HepG2 (cell line): ENCODE measurements around the gene GFER. TPM values are rescaled to one million over a fixed set of nuclear protein-coding genes. Genes with fewer than 3 reads are reported as not detected.

ENCODE experiments used
- ARID4A ChIP-seq: sonication (generic); formaldehyde crosslinking; IDR thresholded peaks from 2 replicates; pipeline ENCODE4 v1.5.0; 2020; ENCODE audit warnings: mild to moderate bottlenecking, missing genetic modification reagents, borderline replicate concordance
- BHLHE40 ChIP-seq: IDR thresholded peaks from 2 replicates; pipeline ENCODE4 v1.6.1; 2011; ENCODE audit warnings: low read length, improper control_type of control experiment
- CENPX ChIP-seq: sonication (generic); formaldehyde crosslinking; IDR thresholded peaks from 2 replicates; pipeline ENCODE4 v1.9.0; 2021; ENCODE audit warnings: mild to moderate bottlenecking, missing genetic modification reagents, moderate library complexity
- CHD2 ChIP-seq: IDR thresholded peaks from 2 replicates; pipeline ENCODE4 v1.6.1; 2011; ENCODE audit warnings: low read depth, low read length, improper control_type of control experiment
- CHD4 ChIP-seq: fragments of 200-600 bp; sonication (generic); IDR thresholded peaks from 2 replicates; pipeline ENCODE4 v1.7.0; 2017; ENCODE audit warnings: mild to moderate bottlenecking, low read length, borderline replicate concordance
- ELK4 ChIP-seq: sonication (generic); formaldehyde crosslinking; IDR thresholded peaks from 2 replicates; pipeline ENCODE4 v1.9.0; 2021; ENCODE audit warnings: missing genetic modification reagents, borderline replicate concordance
- FOXA1 ChIP-seq, 2 experiments: fragments of 450-650 bp in 1 of 2; sonication (generic) in 1 of 2; formaldehyde crosslinking in 1 of 2; IDR thresholded peaks; 2 replicates each; pipeline versions ENCODE4 v1.4.0 to v1.6.1; 2016 to 2020; ENCODE audit warnings: missing genetic modification reagents in 1 of 2
- FOXK2 ChIP-seq: fragments of 450-650 bp; IDR thresholded peaks from 2 replicates; pipeline ENCODE4 v1.6.1; 2016
- ISL2 ChIP-seq: sonication (generic); formaldehyde crosslinking; IDR thresholded peaks from 2 replicates; pipeline ENCODE4 v1.5.0; 2020; ENCODE audit warnings: missing genetic modification reagents
- KLF15 ChIP-seq: sonication (generic); formaldehyde crosslinking; IDR thresholded peaks from 2 replicates; pipeline ENCODE4 v1.8.1; 2023; ENCODE audit warnings: borderline replicate concordance, mild to moderate bottlenecking, inconsistent platforms, missing genetic modification reagents, mixed read lengths
- MED13 ChIP-seq: sonication (generic); formaldehyde crosslinking; IDR thresholded peaks from 2 replicates; pipeline ENCODE4 v1.5.0; 2020; ENCODE audit warnings: missing genetic modification reagents
- NCOR1 ChIP-seq: fragments of 200-600 bp; sonication (generic); IDR thresholded peaks from 2 replicates; pipeline ENCODE4 v1.7.0; 2017; ENCODE audit warnings: antibody characterized with exemption, low read length, borderline replicate concordance
- RFX1 ChIP-seq: fragments of 450-650 bp; IDR thresholded peaks from 2 replicates; pipeline ENCODE4 v1.6.1; 2017
- SAFB2 ChIP-seq: sonication (generic); formaldehyde crosslinking; IDR thresholded peaks from 2 replicates; pipeline ENCODE4 v1.5.1; 2020; ENCODE audit warnings: missing genetic modification reagents, low read depth, mild to moderate bottlenecking, borderline replicate concordance
- SIX1 ChIP-seq: sonication (generic); formaldehyde crosslinking; IDR thresholded peaks from 2 replicates; pipeline ENCODE4 v1.4.0; 2020; ENCODE audit warnings: missing genetic modification reagents, borderline replicate concordance
- SMAD1 ChIP-seq: sonication (generic); formaldehyde crosslinking; IDR thresholded peaks from 2 replicates; pipeline ENCODE4 v1.4.0; 2020; ENCODE audit warnings: missing genetic modification reagents, low read depth, mild to moderate bottlenecking, borderline replicate concordance
- YY1 ChIP-seq: IDR thresholded peaks from 2 replicates; pipeline ENCODE4 v1.6.1; 2011; ENCODE audit warnings: low read length, low read depth, moderate library complexity, mild to moderate bottlenecking; ENCODE audit not compliant: insufficient read depth, insufficient replicate concordance
- ZNF274 ChIP-seq: sonication (generic); formaldehyde crosslinking; IDR thresholded peaks from 2 replicates; pipeline ENCODE4 v1.5.1; 2020; ENCODE audit warnings: mild to moderate bottlenecking, missing genetic modification reagents
- ZNF772 ChIP-seq: sonication (generic); formaldehyde crosslinking; IDR thresholded peaks from 2 replicates; pipeline ENCODE4 v1.5.0; 2020; ENCODE audit warnings: mild to moderate bottlenecking, missing genetic modification reagents
- ZSCAN25 ChIP-seq: sonication (generic); formaldehyde crosslinking; IDR thresholded peaks from 2 replicates; pipeline ENCODE4 v1.8.0; 2022; ENCODE audit warnings: mild to moderate bottlenecking, missing genetic modification reagents
- ZSCAN5A ChIP-seq: sonication (generic); formaldehyde crosslinking; IDR thresholded peaks from 2 replicates; pipeline ENCODE4 v1.8.0; 2022; ENCODE audit warnings: mild to moderate bottlenecking, missing genetic modification reagents, borderline replicate concordance
- polyA plus RNA-seq, 8 experiments: library from polyadenylated mRNA; depleted of rRNA in 3 of 8; stranded (reverse) in 7 of 8; unstranded in 1 of 8; fragments of >200 nt; fragmentation: Illumina TruSeq in 4 of 8; extraction: Trizol in 4 of 8; gene quantifications; 2 replicates each; pipeline versions ENCODE4 v1.2.1 to v1.2.3, GENCODE V29; 2011 to 2016; ENCODE audit warnings: low read depth in 4 of 8, missing spikeins in 1 of 8, mixed read lengths in 1 of 8; ENCODE audit not compliant: insufficient read depth in 1 of 8
- total RNA-seq, 5 experiments: library from RNA; depleted of rRNA; stranded (reverse); fragments of >200 nt; fragmentation: Illumina TruSeq; extraction: Trizol; gene quantifications; 2 replicates each; pipeline ENCODE4 v1.2.3, GENCODE V29; 2016; ENCODE audit warnings: low read depth in 1 of 5
- TF ChIP-seq, protein P1 (sequence below): sonication (generic); IDR thresholded peaks from 2 replicates; pipeline ENCODE4 v1.6.1; 2016; ENCODE audit warnings: low read depth, borderline replicate concordance

The GFER gene
- total and polyA plus RNA-seq, 2 of the 13 experiments (the other 11 are each of a cell fraction or from before 2014, with no cell fraction given): 28.6 to 71.7 TPM

GRCh38 chr16:1964506-1965395, 19.2 kb upstream of the GFER start, which contains the start of gene RPS2 (continued):
- TF ChIP-seq ZSCAN25 (CRISPR knock-in tag) (peak; percentile 69; the same call in 1 of the 2 replicates), FOXA1 (IDR thresholded peaks at IDR 0.05) (no peak), FOXA1 (CRISPR knock-in tag; IDR thresholded peaks at IDR 0.05) (no peak), FOXK2 (no peak), CHD4 (no peak), NCOR1 (no peak), ZNF274 (0 out of 2 replicates have a peak, but pooled peaks have one; percentile 49), ELK4 (CRISPR knock-in tag) (no peak), RFX1 (no peak), MED13 (CRISPR knock-in tag) (no peak), ARID4A (CRISPR knock-in tag) (peak; percentile 85), SMAD1 (CRISPR knock-in tag) (no peak), CENPX (CRISPR knock-in tag) (no peak), BHLHE40 (peak; percentile 54; the same call in 1 of the 2 replicates), SIX1 (CRISPR knock-in tag) (no peak), YY1 (peak; percentile 75), ISL2 (CRISPR knock-in tag) (peak; percentile 62), ZNF772 (CRISPR knock-in tag) (peak; percentile 91), CHD2 (peak; percentile 95), SAFB2 (no peak; the same call in 1 of the 2 replicates), ZSCAN5A (CRISPR knock-in tag) (0 out of 2 replicates have a peak, but pooled peaks have one; percentile 14), KLF15 (CRISPR knock-in tag) (no peak)
- TF ChIP-seq, protein P1, sequence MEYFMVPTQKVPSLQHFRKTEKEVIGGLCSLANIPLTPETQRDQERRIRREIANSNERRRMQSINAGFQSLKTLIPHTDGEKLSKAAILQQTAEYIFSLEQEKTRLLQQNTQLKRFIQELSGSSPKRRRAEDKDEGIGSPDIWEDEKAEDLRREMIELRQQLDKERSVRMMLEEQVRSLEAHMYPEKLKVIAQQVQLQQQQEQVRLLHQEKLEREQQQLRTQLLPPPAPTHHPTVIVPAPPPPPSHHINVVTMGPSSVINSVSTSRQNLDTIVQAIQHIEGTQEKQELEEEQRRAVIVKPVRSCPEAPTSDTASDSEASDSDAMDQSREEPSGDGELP: peak; percentile 27; the same call in 1 of the 2 replicates
